ENCODE results near the gene RANBP3L.
A peak's percentile ranks its signal among the peaks of the same experiment; 100 is the strongest.

RANBP3L gene

DNA sequence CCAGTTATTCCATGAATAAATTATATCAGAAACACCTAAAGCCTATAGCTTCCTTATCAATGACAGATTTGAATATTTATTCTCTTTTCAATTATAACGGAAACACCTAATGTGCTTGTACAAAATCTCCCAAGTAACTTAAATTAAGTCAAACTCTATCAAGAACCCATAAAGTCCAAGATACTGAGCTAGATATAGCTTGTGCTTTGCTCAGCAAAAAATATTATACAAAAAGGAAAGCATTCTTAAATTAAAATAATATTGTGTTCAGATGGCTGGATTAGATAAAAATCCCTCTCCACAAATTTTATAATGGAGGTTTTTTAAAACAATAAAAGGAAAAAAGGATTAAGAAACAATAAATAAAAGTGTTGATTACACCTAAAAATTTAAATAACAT lies 83.7 kb downstream of the RANBP3L start:
- FAIRE-seq, result no peak
- no peak for DNase-seq (ENCODE audit: insufficient read length, low spot score)
- TF ChIP-seq POLR2AphosphoS5 (IDR thresholded peaks at IDR 0.05; ENCODE audit: low read depth, low read length) (no peak), SPI1 (IDR thresholded peaks at IDR 0.05; ENCODE audit: low read depth, low read length) (no peak), PAX5 (IDR thresholded peaks at IDR 0.05; ENCODE audit: insufficient read depth, low read length, severe bottlenecking) (no peak), TAF1 (IDR thresholded peaks at IDR 0.05; ENCODE audit: low read depth, low read length) (no peak)

DNA sequence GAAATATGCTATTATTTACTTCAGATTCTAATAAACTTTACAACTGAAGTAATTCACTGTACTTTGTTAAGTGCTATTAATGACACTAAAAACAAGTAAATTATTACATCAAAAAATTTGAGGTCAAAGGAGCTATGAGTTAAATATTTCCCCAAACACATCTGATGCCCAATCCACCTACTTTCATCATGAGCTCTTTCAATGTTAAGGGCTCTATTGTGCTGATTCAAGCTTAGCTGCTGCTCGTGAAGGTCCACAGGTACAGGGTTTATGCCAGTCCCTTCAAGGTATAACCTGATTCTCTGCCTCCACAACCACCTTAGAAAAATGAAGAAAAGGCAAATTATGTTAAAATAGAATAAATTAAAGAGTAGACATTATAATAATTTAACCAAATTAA lies 84.1 kb downstream of the RANBP3L start:
- no peak for FAIRE-seq

DNA sequence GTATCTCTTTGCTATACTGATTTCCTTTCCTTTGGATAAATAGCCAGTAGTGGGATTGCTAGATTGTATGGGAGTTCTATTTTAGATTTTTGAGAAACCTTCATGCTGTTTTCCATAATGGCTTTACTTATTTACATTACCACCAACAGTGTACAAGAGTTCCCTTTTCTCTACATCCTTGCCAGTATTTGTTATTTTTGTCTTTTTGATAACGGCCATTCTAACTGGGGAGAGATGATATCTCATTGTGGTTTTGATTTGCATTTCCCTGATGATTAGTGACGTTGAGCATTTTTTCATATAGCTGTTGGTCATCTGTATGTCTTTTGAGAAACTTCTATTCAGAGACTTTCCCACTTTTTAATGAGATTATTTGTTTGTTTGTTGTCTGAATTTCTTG lies 85.8 kb downstream of the RANBP3L start:
- FAIRE-seq (no peak), DNase-seq (ENCODE audit: insufficient read length, low spot score) (no peak)
- TF ChIP-seq POU2F2 (IDR thresholded peaks at IDR 0.05; ENCODE audit: low read depth, low read length) (no peak), POLR2A (IDR thresholded peaks at IDR 0.05; ENCODE audit: low read depth, low read length) (no peak), SPI1 (IDR thresholded peaks at IDR 0.05; ENCODE audit: low read depth, low read length) (no peak), PAX5 (IDR thresholded peaks at IDR 0.05; ENCODE audit: insufficient read depth, low read length, severe bottlenecking) (no peak), TAF1 (IDR thresholded peaks at IDR 0.05; ENCODE audit: low read depth, low read length) (no peak), POLR2AphosphoS5 (IDR thresholded peaks at IDR 0.05; ENCODE audit: low read depth, low read length) (no peak)

More for the DNA sequence above, 84.1 kb downstream of the RANBP3L start:
- no peak for DNase-seq (ENCODE audit: insufficient read length, low spot score)
- TF ChIP-seq POLR2A (IDR thresholded peaks at IDR 0.05; ENCODE audit: low read depth, low read length) (no peak), POLR2AphosphoS5 (IDR thresholded peaks at IDR 0.05; ENCODE audit: low read depth, low read length) (no peak), TAF1 (IDR thresholded peaks at IDR 0.05; ENCODE audit: low read depth, low read length) (no peak), SPI1 (IDR thresholded peaks at IDR 0.05; ENCODE audit: low read depth, low read length) (no peak), POU2F2 (IDR thresholded peaks at IDR 0.05; ENCODE audit: low read depth, low read length) (no peak), PAX5 (IDR thresholded peaks at IDR 0.05; ENCODE audit: insufficient read depth, low read length, severe bottlenecking) (no peak)

DNA sequence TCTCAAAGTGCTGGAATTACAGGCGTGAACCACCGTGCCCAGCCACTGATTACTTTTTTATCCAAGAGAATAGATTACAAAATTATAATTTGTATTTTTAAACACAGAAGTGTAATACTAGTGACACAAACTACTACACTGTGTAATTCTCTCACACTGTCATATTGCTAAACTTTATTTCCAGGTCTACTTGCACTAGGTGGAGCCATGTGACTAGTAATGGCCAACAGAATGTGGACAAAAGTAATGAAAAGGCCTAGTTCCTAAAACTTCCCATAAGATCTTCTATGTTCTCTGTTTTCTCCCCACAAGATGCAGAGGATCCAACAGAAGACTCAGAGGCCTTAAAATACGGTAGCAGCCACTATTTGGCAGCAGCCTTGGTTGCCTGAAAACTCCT lies 87.3 kb downstream of the RANBP3L start:
- no peak for DNase-seq (ENCODE audit: insufficient read length, low spot score)
- FAIRE-seq, result no peak
- no peak for TF ChIP-seq SPI1 (IDR thresholded peaks at IDR 0.05; ENCODE audit: low read depth, low read length)
- no peak for TF ChIP-seq POLR2AphosphoS5 (IDR thresholded peaks at IDR 0.05; ENCODE audit: low read depth, low read length)
- no peak for TF ChIP-seq TAF1 (IDR thresholded peaks at IDR 0.05; ENCODE audit: low read depth, low read length)
- no peak for TF ChIP-seq PAX5 (IDR thresholded peaks at IDR 0.05; ENCODE audit: insufficient read depth, low read length, severe bottlenecking)
- no peak for TF ChIP-seq POU2F2 (IDR thresholded peaks at IDR 0.05; ENCODE audit: low read depth, low read length)
- no peak for TF ChIP-seq POLR2A (IDR thresholded peaks at IDR 0.05; ENCODE audit: low read depth, low read length)

DNA sequence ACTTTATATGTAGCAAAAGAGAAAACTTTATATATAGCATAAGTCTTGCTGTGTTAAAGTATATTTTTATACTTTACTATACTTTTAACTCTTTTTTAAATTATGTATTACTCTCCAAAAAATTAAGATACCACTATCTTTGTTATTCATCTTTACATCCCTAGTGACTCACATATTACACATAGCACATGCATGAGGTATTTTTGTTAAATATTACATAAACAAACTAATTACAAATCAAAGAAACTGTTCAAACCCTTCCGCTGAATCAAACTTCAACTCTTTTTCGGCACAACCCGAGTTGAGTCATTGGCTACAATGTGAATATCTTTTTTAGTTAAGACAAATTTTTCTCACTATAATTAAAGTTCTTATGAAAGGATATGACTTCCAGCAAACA lies 92.0 kb downstream of the RANBP3L start:
- FAIRE-seq (no peak), DNase-seq (ENCODE audit: insufficient read length, low spot score) (no peak)

DNA sequence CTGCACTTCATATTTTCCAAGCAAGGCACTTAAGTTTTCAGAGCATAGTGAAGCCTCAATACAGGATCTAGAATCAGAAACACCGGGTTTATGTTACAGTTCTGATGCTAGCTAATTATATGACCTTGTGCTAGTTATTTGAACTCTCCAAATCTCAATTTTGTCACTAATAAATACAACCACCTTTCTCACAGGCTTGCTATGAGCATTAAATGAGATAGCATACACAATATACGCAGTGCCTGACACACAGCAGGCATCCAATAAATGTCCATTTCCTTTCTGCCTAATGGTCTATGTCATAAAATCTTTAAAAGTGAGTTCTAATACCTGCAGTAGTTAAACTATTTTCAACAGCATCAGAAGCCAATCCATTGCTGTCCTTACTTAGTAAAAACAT lies 92.9 kb downstream of the RANBP3L start:
- FAIRE-seq (no peak), DNase-seq (ENCODE audit: insufficient read length, low spot score) (no peak)

More for the DNA sequence above, 92.0 kb downstream of the RANBP3L start:
- TF ChIP-seq TAF1 (IDR thresholded peaks at IDR 0.05; ENCODE audit: low read depth, low read length) (no peak), SPI1 (IDR thresholded peaks at IDR 0.05; ENCODE audit: low read depth, low read length) (no peak), POLR2AphosphoS5 (IDR thresholded peaks at IDR 0.05; ENCODE audit: low read depth, low read length) (no peak), POU2F2 (IDR thresholded peaks at IDR 0.05; ENCODE audit: low read depth, low read length) (no peak), PAX5 (IDR thresholded peaks at IDR 0.05; ENCODE audit: insufficient read depth, low read length, severe bottlenecking) (no peak), POLR2A (IDR thresholded peaks at IDR 0.05; ENCODE audit: low read depth, low read length) (no peak)

DNA sequence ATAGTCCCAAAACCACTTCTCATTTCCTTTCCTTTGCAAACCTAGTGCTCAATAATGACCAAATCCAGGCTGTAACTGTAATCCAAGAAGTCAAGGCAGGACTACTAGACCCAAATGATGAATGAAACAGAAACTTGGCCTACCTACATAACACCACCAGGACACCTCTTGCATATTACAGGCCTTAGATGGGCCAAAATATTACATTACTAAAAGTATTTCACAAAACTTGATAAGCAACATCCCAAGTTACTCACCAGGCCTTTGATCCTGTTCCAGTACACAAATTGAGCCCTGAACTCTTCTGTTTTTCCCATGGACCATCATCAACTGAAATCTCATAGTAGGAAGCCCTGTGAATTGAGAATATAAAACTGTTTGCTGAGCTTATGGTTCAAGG lies 94.8 kb downstream of the RANBP3L start:
- no peak for DNase-seq (ENCODE audit: insufficient read length, low spot score)
- TF ChIP-seq POLR2AphosphoS5 (IDR thresholded peaks at IDR 0.05; ENCODE audit: low read depth, low read length) (no peak), PAX5 (IDR thresholded peaks at IDR 0.05; ENCODE audit: insufficient read depth, low read length, severe bottlenecking) (no peak), SPI1 (IDR thresholded peaks at IDR 0.05; ENCODE audit: low read depth, low read length) (no peak), POU2F2 (IDR thresholded peaks at IDR 0.05; ENCODE audit: low read depth, low read length) (no peak), TAF1 (IDR thresholded peaks at IDR 0.05; ENCODE audit: low read depth, low read length) (no peak), POLR2A (IDR thresholded peaks at IDR 0.05; ENCODE audit: low read depth, low read length) (no peak)
- no peak for FAIRE-seq

More for the DNA sequence above, 92.9 kb downstream of the RANBP3L start:
- TF ChIP-seq SPI1 (IDR thresholded peaks at IDR 0.05; ENCODE audit: low read depth, low read length), result no peak
- no peak for TF ChIP-seq PAX5 (IDR thresholded peaks at IDR 0.05; ENCODE audit: insufficient read depth, low read length, severe bottlenecking)
- TF ChIP-seq TAF1 (IDR thresholded peaks at IDR 0.05; ENCODE audit: low read depth, low read length), result no peak
- no peak for TF ChIP-seq POLR2AphosphoS5 (IDR thresholded peaks at IDR 0.05; ENCODE audit: low read depth, low read length)
- no peak for TF ChIP-seq POLR2A (IDR thresholded peaks at IDR 0.05; ENCODE audit: low read depth, low read length)
- no peak for TF ChIP-seq POU2F2 (IDR thresholded peaks at IDR 0.05; ENCODE audit: low read depth, low read length)

DNA sequence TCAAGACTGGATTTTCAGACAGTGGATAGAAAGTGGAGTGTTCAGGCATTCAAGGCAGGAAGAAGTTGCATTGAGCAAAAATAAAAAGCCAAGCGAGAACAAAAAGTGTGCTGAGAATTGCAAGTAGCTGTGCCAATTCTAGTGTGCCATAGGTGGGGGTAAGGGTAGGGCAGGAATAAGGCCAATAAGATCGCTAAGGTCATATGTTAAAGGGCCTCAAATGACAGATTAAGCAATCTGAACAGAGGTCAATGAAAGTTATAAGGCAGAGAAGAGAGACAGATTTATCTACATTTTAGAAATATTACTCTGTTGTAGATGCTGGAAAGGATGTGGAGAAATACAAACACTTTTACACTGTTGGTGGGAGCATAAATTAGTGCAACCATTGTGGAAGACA lies 96.4 kb downstream of the RANBP3L start:
- TF ChIP-seq POLR2A (IDR thresholded peaks at IDR 0.05; ENCODE audit: low read depth, low read length), result no peak
- no peak for TF ChIP-seq SPI1 (IDR thresholded peaks at IDR 0.05; ENCODE audit: low read depth, low read length)
- no peak for DNase-seq (ENCODE audit: insufficient read length, low spot score)
- peak; percentile 35 for FAIRE-seq

DNA sequence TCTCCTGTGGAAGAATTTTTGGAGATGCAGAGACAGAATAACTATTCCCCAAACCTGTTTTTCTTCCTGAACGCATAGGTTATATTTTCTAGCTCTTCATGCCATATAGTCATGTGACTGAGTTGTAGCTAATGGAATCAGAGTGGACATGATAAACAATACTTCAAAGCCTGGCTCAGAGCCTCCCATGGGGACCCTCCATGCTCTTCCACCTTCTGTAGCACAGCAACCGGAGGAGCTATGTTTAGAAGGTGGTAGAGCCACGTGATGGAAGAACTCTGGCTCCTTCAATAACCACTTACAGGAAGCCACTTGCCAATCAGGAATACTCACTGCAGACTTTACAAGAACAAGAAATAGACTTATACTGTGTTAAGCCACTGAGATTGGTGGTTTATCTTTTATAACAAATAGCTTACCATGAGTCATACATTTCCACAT lies 99.2 kb downstream of the RANBP3L start:
- FAIRE-seq (no peak), DNase-seq (ENCODE audit: insufficient read length, low spot score) (no peak)
- no peak for TF ChIP-seq POU2F2 (IDR thresholded peaks at IDR 0.05; ENCODE audit: low read depth, low read length)
- no peak for TF ChIP-seq SPI1 (IDR thresholded peaks at IDR 0.05; ENCODE audit: low read depth, low read length)

DNA sequence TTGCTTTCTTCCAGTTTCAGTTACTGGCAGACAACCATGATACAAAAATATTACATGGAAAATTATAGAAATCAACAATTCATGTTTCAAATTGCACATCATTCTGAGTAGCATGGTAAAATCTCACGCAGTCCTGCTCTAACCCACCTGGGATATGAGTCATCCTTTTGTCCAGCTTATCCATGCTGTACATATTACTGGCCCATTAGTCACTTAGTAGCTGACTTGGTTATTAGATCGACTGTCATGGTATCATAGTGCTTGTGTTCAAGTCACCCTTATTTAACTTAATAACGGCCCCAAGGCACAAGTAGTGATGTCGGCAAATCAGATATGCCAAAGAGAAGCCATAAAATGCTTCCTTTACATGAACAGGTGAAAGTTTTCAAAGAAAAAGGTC lies 101.2 kb downstream of the RANBP3L start:
- DNase-seq (ENCODE audit: insufficient read length, low spot score) (no peak), FAIRE-seq (no peak)
- TF ChIP-seq POU2F2 (IDR thresholded peaks at IDR 0.05; ENCODE audit: low read depth, low read length) (no peak), POLR2AphosphoS5 (IDR thresholded peaks at IDR 0.05; ENCODE audit: low read depth, low read length) (no peak), TAF1 (IDR thresholded peaks at IDR 0.05; ENCODE audit: low read depth, low read length) (no peak), SPI1 (IDR thresholded peaks at IDR 0.05; ENCODE audit: low read depth, low read length) (no peak)

All from GM12891 (cell line).